Sigmoid colon (tissue), 7 donors: ENCODE data around the gene OLFM4. TPM values are rescaled to one million over a fixed set of nuclear protein-coding genes. Genes with fewer than 3 reads are reported as not detected.

Source experiments
- DNase-seq: peaks from one replicate; pipeline ENCODE4 v3.0.0-alpha.2; 2019
- H3K27ac ChIP-seq, 4 donors: fragments of 200-600 bp; sonication (generic); one replicate each; pipeline ENCODE4 v1.5.1; 2016 to 2019; ENCODE audit warnings: mild to moderate bottlenecking in 1 of 4
- H3K27me3 ChIP-seq, 3 donors: fragments of 200-600 bp; sonication (generic); one replicate each; pipeline ENCODE4 v1.5.1; 2019; ENCODE audit warnings: mild to moderate bottlenecking in 1 of 3
- H3K36me3 ChIP-seq, 4 donors: fragments of 200-600 bp; sonication (generic); one replicate each; pipeline ENCODE4 v1.5.1; 2016 to 2019
- H3K4me1 ChIP-seq, 4 donors: fragments of 200-600 bp; sonication (generic); one replicate each; pipeline ENCODE4 v1.5.1; 2017 to 2019
- H3K4me3 ChIP-seq, 4 donors: fragments of 200-600 bp; sonication (generic); one replicate each; pipeline ENCODE4 v1.5.1; 2017 to 2019; ENCODE audit warnings: mild to moderate bottlenecking in 2 of 4, moderate library complexity in 1 of 4
- H3K9me3 ChIP-seq, 4 donors: fragments of 200-600 bp in 3 of 4; sonication (generic) in 3 of 4; one replicate each; pipeline versions ENCODE4 v1.5.1 to v1.6.1; 2013 to 2019
- CTCF ChIP-seq, 4 experiments: fragments of 450-650 bp in 3 of 4; fragments of 200-600 bp in 1 of 4; IDR thresholded peaks; one replicate each; pipeline ENCODE4 v1.5.1; 2016 to 2019; ENCODE audit warnings: antibody characterized with exemption in 4 of 4, mild to moderate bottlenecking in 3 of 4, moderate library complexity in 2 of 4
- EP300 ChIP-seq, 4 donors: sonication (generic); formaldehyde crosslinking; IDR thresholded peaks; one replicate each; pipeline ENCODE4 v1.6.1; 2017; ENCODE audit warnings: antibody characterized with exemption in 4 of 4
- POLR2A ChIP-seq, 2 donors: fragments of 450-650 bp; IDR thresholded peaks; one replicate each; pipeline ENCODE4 v1.6.1; 2016; ENCODE audit warnings: antibody characterized with exemption in 2 of 2, mild to moderate bottlenecking in 2 of 2, moderate library complexity in 2 of 2
- POLR2AphosphoS5 ChIP-seq, 4 donors: sonication (generic); formaldehyde crosslinking; IDR thresholded peaks; one replicate each; pipeline ENCODE4 v1.6.1; 2017; ENCODE audit warnings: antibody characterized with exemption in 4 of 4
- WGBS, 2 donors: extraction: QIAGEN DNeasy Blood & Tissue Kit; methylation state at CpG; one replicate each; pipeline ENCODE4 v1.1.7; 2013; 5-methylcytosine and 5-hydroxymethylcytosine counted together
- intact Hi-C: fragments of 100-400 bp; cut with DNase I; formaldehyde crosslinking; loops from one replicate; pipeline ENCODE4 v1.15.1; 2023
- polyA plus RNA-seq, 3 donors: library from polyadenylated mRNA; stranded (reverse); fragments of 200-250 nt; gene quantifications; one replicate each; pipeline ENCODE4 v1.2.3, GENCODE V29; 2013
- total RNA-seq, 4 donors: library from RNA; depleted of rRNA; stranded (reverse); fragments of >200 nt; gene quantifications; one replicate each; pipeline ENCODE4 v1.1.0, GENCODE V29; 2016
- donor health status: healthy with polysubstance abuse.
- donor health status: Bipolar disorder and iron deficiency.
- donor health status: healthy.

OLFM4 gene
- total and polyA plus RNA-seq, 7 donors: 0.16 to 780 (median 5.7) TPM; not detected in 1

GRCh38 chr13:53020764-53021335, 7.8 kb upstream of the OLFM4 start:
- TF ChIP-seq EP300 (IDR thresholded peaks at IDR 0.05) (no peak), POLR2AphosphoS5 (IDR thresholded peaks at IDR 0.05) (no peak), POLR2A (IDR thresholded peaks at IDR 0.05) (no peak), CTCF (IDR thresholded peaks at IDR 0.05) (no peak)
- H3K4me1 ChIP-seq: no peaks in the 10 kb centered on the region
- no peak for DNase-seq
- no peaks in the 10 kb centered on the region for H3K36me3 ChIP-seq
- WGBS, 2 donors: 88 to 94% methylated on average over 5 of the region's 5 CpGs
- no peak overlapping the region for H3K27ac ChIP-seq
- no peak overlapping the region for H3K4me3 ChIP-seq
- intact Hi-C loops: no loop called here
- H3K27me3 ChIP-seq: peaks cover 0 to 4% (median 0%) of the 10 kb centered on the region in 3 donors
- H3K9me3 ChIP-seq: no peaks in the 10 kb centered on the region

- Histone ChIP-seq H3K4me3 (no peak overlapping the region), H3K9me3 (no peaks in the 10 kb centered on the region), H3K4me1 (no peaks in the 10 kb centered on the region), H3K27ac (no peak overlapping the region), H3K27me3 (peaks cover 0 to 4% (median 0%) of the 10 kb centered on the region in 3 donors), H3K36me3 (no peaks in the 10 kb centered on the region)
- TF ChIP-seq POLR2A (IDR thresholded peaks at IDR 0.05) (no peak), CTCF (IDR thresholded peaks at IDR 0.05) (no peak), EP300 (IDR thresholded peaks at IDR 0.05) (no peak), POLR2AphosphoS5 (IDR thresholded peaks at IDR 0.05) (no peak)
- DNase-seq: no peak
- WGBS, 2 donors: 88 to 91% methylated on average over 2 of the region's 2 CpGs
- intact Hi-C loops: no loop called here
Measured at GRCh38 chr13:53023246-53023645, 5.4 kb upstream of the OLFM4 start.

- H3K27ac ChIP-seq: no peak overlapping the region
- no peaks in the 10 kb centered on the region for H3K9me3 ChIP-seq
- H3K27me3 ChIP-seq: no peaks in the 10 kb centered on the region
- intact Hi-C loops: no loop called here
- DNase-seq: no peak
- TF ChIP-seq EP300 (IDR thresholded peaks at IDR 0.05) (no peak), CTCF (IDR thresholded peaks at IDR 0.05) (no peak), POLR2AphosphoS5 (IDR thresholded peaks at IDR 0.05) (no peak), POLR2A (IDR thresholded peaks at IDR 0.05) (no peak)
- no peaks in the 10 kb centered on the region for H3K36me3 ChIP-seq
- WGBS, 2 donors: 44 to 78% methylated on average over 5 of the region's 5 CpGs
- no peak overlapping the region for H3K4me3 ChIP-seq
- no peaks in the 10 kb centered on the region for H3K4me1 ChIP-seq
Measured at GRCh38 chr13:53028063-53028462, 550 bp upstream of the OLFM4 start.

GRCh38 chr13:53032849-53033248, 4.2 kb downstream of the OLFM4 start:
- no peak for TF ChIP-seq POLR2AphosphoS5 (IDR thresholded peaks at IDR 0.05)
- no peak for TF ChIP-seq EP300 (IDR thresholded peaks at IDR 0.05)
- no peak for TF ChIP-seq CTCF (IDR thresholded peaks at IDR 0.05)
- no peak for TF ChIP-seq POLR2A (IDR thresholded peaks at IDR 0.05)
- Histone ChIP-seq H3K27me3 (no peaks in the 10 kb centered on the region), H3K9me3 (no peaks in the 10 kb centered on the region), H3K36me3 (no peaks in the 10 kb centered on the region), H3K4me3 (no peak overlapping the region), H3K27ac (no peak overlapping the region), H3K4me1 (no peaks in the 10 kb centered on the region)
- WGBS, 2 donors: 0 to 32% methylated on average over 1 of the region's 1 CpG
- no peak for DNase-seq
- intact Hi-C loops: no loop called here

GRCh38 chr13:53038993-53039392, 10.4 kb downstream of the OLFM4 start:
- H3K4me3 ChIP-seq: no peak overlapping the region
- H3K9me3 ChIP-seq: no peaks in the 10 kb centered on the region
- TF ChIP-seq POLR2AphosphoS5 (IDR thresholded peaks at IDR 0.05) (no peak), EP300 (IDR thresholded peaks at IDR 0.05) (no peak), POLR2A (IDR thresholded peaks at IDR 0.05) (no peak), CTCF (IDR thresholded peaks at IDR 0.05) (no peak)
- no peaks in the 10 kb centered on the region for H3K27me3 ChIP-seq
- H3K36me3 ChIP-seq: no peaks in the 10 kb centered on the region
- no peak overlapping the region for H3K27ac ChIP-seq
- intact Hi-C loops: no loop called here
- DNase-seq: no peak
- H3K4me1 ChIP-seq: no peaks in the 10 kb centered on the region
- WGBS, 2 donors: 87 to 97% methylated on average over 1 of the region's 1 CpG
